ENCODE measurements around the gene PIEZO2.

DNA sequence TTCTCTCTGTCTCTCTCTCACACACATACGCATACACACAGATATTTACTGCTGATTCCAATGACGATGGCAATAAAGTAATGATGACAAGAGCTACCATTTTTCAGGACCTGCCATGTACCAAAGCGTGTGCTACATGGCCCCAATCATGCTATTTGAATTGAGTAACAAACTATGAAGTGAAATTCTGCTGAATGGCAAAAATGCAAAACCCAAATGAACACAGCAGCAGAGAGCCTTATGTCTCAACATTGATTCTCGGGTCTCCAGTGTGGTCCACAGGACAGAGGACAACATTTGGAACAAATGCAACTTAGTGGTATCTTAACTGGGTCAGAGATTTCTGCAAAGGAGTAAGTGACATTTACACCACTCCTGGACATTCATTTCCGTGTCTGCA is 117.4 kb downstream of the PIEZO2 start:
- TF ChIP-seq, protein P1, sequence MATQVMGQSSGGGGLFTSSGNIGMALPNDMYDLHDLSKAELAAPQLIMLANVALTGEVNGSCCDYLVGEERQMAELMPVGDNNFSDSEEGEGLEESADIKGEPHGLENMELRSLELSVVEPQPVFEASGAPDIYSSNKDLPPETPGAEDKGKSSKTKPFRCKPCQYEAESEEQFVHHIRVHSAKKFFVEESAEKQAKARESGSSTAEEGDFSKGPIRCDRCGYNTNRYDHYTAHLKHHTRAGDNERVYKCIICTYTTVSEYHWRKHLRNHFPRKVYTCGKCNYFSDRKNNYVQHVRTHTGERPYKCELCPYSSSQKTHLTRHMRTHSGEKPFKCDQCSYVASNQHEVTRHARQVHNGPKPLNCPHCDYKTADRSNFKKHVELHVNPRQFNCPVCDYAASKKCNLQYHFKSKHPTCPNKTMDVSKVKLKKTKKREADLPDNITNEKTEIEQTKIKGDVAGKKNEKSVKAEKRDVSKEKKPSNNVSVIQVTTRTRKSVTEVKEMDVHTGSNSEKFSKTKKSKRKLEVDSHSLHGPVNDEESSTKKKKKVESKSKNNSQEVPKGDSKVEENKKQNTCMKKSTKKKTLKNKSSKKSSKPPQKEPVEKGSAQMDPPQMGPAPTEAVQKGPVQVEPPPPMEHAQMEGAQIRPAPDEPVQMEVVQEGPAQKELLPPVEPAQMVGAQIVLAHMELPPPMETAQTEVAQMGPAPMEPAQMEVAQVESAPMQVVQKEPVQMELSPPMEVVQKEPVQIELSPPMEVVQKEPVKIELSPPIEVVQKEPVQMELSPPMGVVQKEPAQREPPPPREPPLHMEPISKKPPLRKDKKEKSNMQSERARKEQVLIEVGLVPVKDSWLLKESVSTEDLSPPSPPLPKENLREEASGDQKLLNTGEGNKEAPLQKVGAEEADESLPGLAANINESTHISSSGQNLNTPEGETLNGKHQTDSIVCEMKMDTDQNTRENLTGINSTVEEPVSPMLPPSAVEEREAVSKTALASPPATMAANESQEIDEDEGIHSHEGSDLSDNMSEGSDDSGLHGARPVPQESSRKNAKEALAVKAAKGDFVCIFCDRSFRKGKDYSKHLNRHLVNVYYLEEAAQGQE (tag by site-specific recombination; IDR thresholded peaks at IDR 0.05), result no peak
- TF ChIP-seq CTCF (tag by site-specific recombination; IDR thresholded peaks at IDR 0.05), result no peak
- TF ChIP-seq, protein P2, sequence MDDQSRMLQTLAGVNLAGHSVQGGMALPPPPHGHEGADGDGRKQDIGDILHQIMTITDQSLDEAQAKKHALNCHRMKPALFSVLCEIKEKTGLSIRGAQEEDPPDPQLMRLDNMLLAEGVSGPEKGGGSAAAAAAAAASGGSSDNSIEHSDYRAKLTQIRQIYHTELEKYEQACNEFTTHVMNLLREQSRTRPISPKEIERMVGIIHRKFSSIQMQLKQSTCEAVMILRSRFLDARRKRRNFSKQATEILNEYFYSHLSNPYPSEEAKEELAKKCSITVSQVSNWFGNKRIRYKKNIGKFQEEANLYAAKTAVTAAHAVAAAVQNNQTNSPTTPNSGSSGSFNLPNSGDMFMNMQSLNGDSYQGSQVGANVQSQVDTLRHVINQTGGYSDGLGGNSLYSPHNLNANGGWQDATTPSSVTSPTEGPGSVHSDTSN (CRISPR knock-in tag; IDR thresholded peaks at IDR 0.05), result no peak
- no peak for TF ChIP-seq ZNF596 (tag by site-specific recombination; IDR thresholded peaks at IDR 0.05)
